ENCODE results near the gene TTC38.

TTC38 gene

GRCh38 chr22:46323162-46323561 lies 55.4 kb downstream of the TTC38 start:
- Histone ChIP-seq H3K4me3 (ENCODE audit: low read length) (no peak overlapping the region), H3K9me3 (replicated peaks; ENCODE audit: low read length) (no peaks in the 10 kb centered on the region), H3K4me1 (ENCODE audit: control insufficient read depth, insufficient read depth, low read length) (no peaks in the 10 kb centered on the region), H3K9ac (ENCODE audit: low read depth, low read length) (no peak overlapping the region), H3K27me3 (ENCODE audit: control insufficient read depth, insufficient read depth, low read length) (no peaks in the 10 kb centered on the region), H3K36me3 (ENCODE audit: insufficient read depth, low read length) (peaks cover 48% of the 10 kb centered on the region), H3K4me2 (ENCODE audit: low read length) (no peak overlapping the region)

GRCh38 chr22:46326066-46326680 lies 58.4 kb downstream of the TTC38 start:
- Histone ChIP-seq H3K4me1 (ENCODE audit: control insufficient read depth, insufficient read depth, low read length) (no peaks in the 10 kb centered on the region), H3K4me3 (ENCODE audit: low read length) (no peak overlapping the region), H3K9me3 (replicated peaks; ENCODE audit: low read length) (no peaks in the 10 kb centered on the region), H3K9ac (ENCODE audit: low read depth, low read length) (no peak overlapping the region), H3K36me3 (ENCODE audit: insufficient read depth, low read length) (peaks cover 46% of the 10 kb centered on the region), H3K4me2 (ENCODE audit: low read length) (no peak overlapping the region), H3K27me3 (ENCODE audit: control insufficient read depth, insufficient read depth, low read length) (no peaks in the 10 kb centered on the region)

- Histone ChIP-seq H3K4me1 (ENCODE audit: control insufficient read depth, insufficient read depth, low read length) (no peaks in the 10 kb centered on the region), H3K36me3 (ENCODE audit: insufficient read depth, low read length) (peaks cover 43% of the 10 kb centered on the region), H3K9me3 (replicated peaks; ENCODE audit: low read length) (no peaks in the 10 kb centered on the region), H3K27me3 (ENCODE audit: control insufficient read depth, insufficient read depth, low read length) (no peaks in the 10 kb centered on the region), H3K4me3 (ENCODE audit: low read length) (no peak overlapping the region), H3K9ac (ENCODE audit: low read depth, low read length) (no peak overlapping the region), H3K4me2 (ENCODE audit: low read length) (no peak overlapping the region)
Measured at GRCh38 chr22:46327691-46328465, 60.1 kb downstream of the TTC38 start.

GRCh38 chr22:46328797-46329196 lies 61.0 kb downstream of the TTC38 start:
- Histone ChIP-seq H3K4me1 (ENCODE audit: control insufficient read depth, insufficient read depth, low read length) (no peaks in the 10 kb centered on the region), H3K4me3 (ENCODE audit: low read length) (no peak overlapping the region), H3K27me3 (ENCODE audit: control insufficient read depth, insufficient read depth, low read length) (no peaks in the 10 kb centered on the region), H3K9me3 (replicated peaks; ENCODE audit: low read length) (no peaks in the 10 kb centered on the region), H3K4me2 (ENCODE audit: low read length) (no peak overlapping the region), H3K9ac (ENCODE audit: low read depth, low read length) (no peak overlapping the region), H3K36me3 (ENCODE audit: insufficient read depth, low read length) (peaks cover 43% of the 10 kb centered on the region)

GRCh38 chr22:46329616-46330015 lies 61.8 kb downstream of the TTC38 start:
- no peak overlapping the region for H3K4me3 ChIP-seq (ENCODE audit: low read length)
- H3K36me3 ChIP-seq (ENCODE audit: insufficient read depth, low read length) = peaks cover 37% of the 10 kb centered on the region
- H3K27me3 ChIP-seq (ENCODE audit: control insufficient read depth, insufficient read depth, low read length) = no peaks in the 10 kb centered on the region
- H3K4me2 ChIP-seq (ENCODE audit: low read length) = no peak overlapping the region
- H3K9ac ChIP-seq (ENCODE audit: low read depth, low read length) = no peak overlapping the region
- H3K4me1 ChIP-seq (ENCODE audit: control insufficient read depth, insufficient read depth, low read length) = no peaks in the 10 kb centered on the region
- H3K9me3 ChIP-seq (replicated peaks; ENCODE audit: low read length) = no peaks in the 10 kb centered on the region

- peaks cover 32% of the 10 kb centered on the region for H3K36me3 ChIP-seq (ENCODE audit: insufficient read depth, low read length)
- H3K4me2 ChIP-seq (ENCODE audit: low read length) = no peak overlapping the region
- H3K4me1 ChIP-seq (ENCODE audit: control insufficient read depth, insufficient read depth, low read length) = no peaks in the 10 kb centered on the region
- no peaks in the 10 kb centered on the region for H3K9me3 ChIP-seq (replicated peaks; ENCODE audit: low read length)
- no peak overlapping the region for H3K4me3 ChIP-seq (ENCODE audit: low read length)
- H3K27me3 ChIP-seq (ENCODE audit: control insufficient read depth, insufficient read depth, low read length) = no peaks in the 10 kb centered on the region
- H3K9ac ChIP-seq (ENCODE audit: low read depth, low read length) = no peak overlapping the region
Measured at GRCh38 chr22:46330426-46330825, 62.6 kb downstream of the TTC38 start.

- Histone ChIP-seq H3K4me2 (ENCODE audit: low read length) (no peak overlapping the region), H3K4me3 (ENCODE audit: low read length) (no peak overlapping the region), H3K9me3 (replicated peaks; ENCODE audit: low read length) (no peaks in the 10 kb centered on the region), H3K27me3 (ENCODE audit: control insufficient read depth, insufficient read depth, low read length) (no peaks in the 10 kb centered on the region), H3K36me3 (ENCODE audit: insufficient read depth, low read length) (peaks cover 24% of the 10 kb centered on the region), H3K9ac (ENCODE audit: low read depth, low read length) (no peak overlapping the region), H3K4me1 (ENCODE audit: control insufficient read depth, insufficient read depth, low read length) (peaks cover under 1% of the 10 kb centered on the region)
Measured at GRCh38 chr22:46331496-46331895, 63.7 kb downstream of the TTC38 start.

GRCh38 chr22:46335201-46336118 lies 67.7 kb downstream of the TTC38 start, which contains the start of gene TRMU:
TRMU (plus strand) TSS chr22:46335714; CDS start chr22:46335765, 51 bp downstream.
- H3K36me3 ChIP-seq (ENCODE audit: insufficient read depth, low read length) = peaks cover 27% of the 10 kb centered on the region
- H3K4me1 ChIP-seq (ENCODE audit: control insufficient read depth, insufficient read depth, low read length) = peaks cover 8% of the 10 kb centered on the region
- H3K27me3 ChIP-seq (ENCODE audit: control insufficient read depth, insufficient read depth, low read length) = no peaks in the 10 kb centered on the region
- H3K9ac ChIP-seq (ENCODE audit: low read depth, low read length) = peak within 1 kb of the TSS; percentile 94
- peak within 1 kb of the TSS; percentile 81 for H3K4me2 ChIP-seq (ENCODE audit: low read length)
- H3K4me3 ChIP-seq (ENCODE audit: low read length) = peak within 1 kb of the TSS; percentile 91
- H3K9me3 ChIP-seq (replicated peaks; ENCODE audit: low read length) = no peaks in the 10 kb centered on the region

- Histone ChIP-seq H3K9me3 (replicated peaks; ENCODE audit: low read length) (no peaks in the 10 kb centered on the region), H3K27me3 (ENCODE audit: control insufficient read depth, insufficient read depth, low read length) (no peaks in the 10 kb centered on the region), H3K4me2 (ENCODE audit: low read length) (peak overlapping the region; percentile 81), H3K9ac (ENCODE audit: low read depth, low read length) (peak overlapping the region; percentile 94), H3K4me3 (ENCODE audit: low read length) (peak overlapping the region; percentile 91), H3K4me1 (ENCODE audit: control insufficient read depth, insufficient read depth, low read length) (peaks cover 8% of the 10 kb centered on the region), H3K36me3 (ENCODE audit: insufficient read depth, low read length) (peaks cover 35% of the 10 kb centered on the region)
Measured at GRCh38 chr22:46336119-46337078, 68.6 kb downstream of the TTC38 start.

GRCh38 chr22:46337870-46338269 lies 70.1 kb downstream of the TTC38 start:
- peaks cover 8% of the 10 kb centered on the region for H3K4me1 ChIP-seq (ENCODE audit: control insufficient read depth, insufficient read depth, low read length)
- H3K4me3 ChIP-seq (ENCODE audit: low read length) = no peak overlapping the region
- H3K27me3 ChIP-seq (ENCODE audit: control insufficient read depth, insufficient read depth, low read length) = no peaks in the 10 kb centered on the region
- H3K9ac ChIP-seq (ENCODE audit: low read depth, low read length) = no peak overlapping the region
- H3K4me2 ChIP-seq (ENCODE audit: low read length) = no peak overlapping the region
- no peaks in the 10 kb centered on the region for H3K9me3 ChIP-seq (replicated peaks; ENCODE audit: low read length)
- H3K36me3 ChIP-seq (ENCODE audit: insufficient read depth, low read length) = peaks cover 48% of the 10 kb centered on the region

All from skeletal muscle satellite cell (primary cell).